SK-N-SH treated with all-trans-retinoic acid at 6 μM for 48 hours (cell line): ENCODE results near the gene CRABP2.

Experiments
- ATAC-seq: fragments of 200-7000 bp; cut with Tn5 transposase; 3 replicates; pipeline ENCODE4 v1.9.1; 2020; ENCODE audit warnings: mild to moderate bottlenecking, moderate library complexity
- ARNTL ChIP-seq: fragments of 450-650 bp; formaldehyde crosslinking; IDR thresholded peaks from 2 replicates; pipeline ENCODE4 v1.5.0; 2020; ENCODE audit warnings: low read depth, mild to moderate bottlenecking, moderate library complexity, borderline replicate concordance
- BACH2 ChIP-seq: fragments of 250-450 bp; sonication (Bioruptor Pico); IDR thresholded peaks from 2 replicates; pipeline ENCODE4 v1.9.0; 2021; ENCODE audit warnings: mild to moderate bottlenecking, borderline replicate concordance
- CSDC2 ChIP-seq: fragments of 250-450 bp; sonication (Bioruptor Pico); IDR thresholded peaks from 2 replicates; pipeline ENCODE4 v1.5.0; 2020; ENCODE audit warnings: mild to moderate bottlenecking, moderate library complexity
- ESRRG ChIP-seq: fragments of 250-450 bp; sonication (Bioruptor Pico); IDR thresholded peaks from 2 replicates; pipeline ENCODE4 v1.6.1; 2021; ENCODE audit warnings: mild to moderate bottlenecking
- GLIS3 ChIP-seq: fragments of 250-450 bp; sonication (Bioruptor Pico); IDR thresholded peaks from 2 replicates; pipeline ENCODE4 v1.5.0; 2020; ENCODE audit warnings: mild to moderate bottlenecking, moderate library complexity
- ISL1 ChIP-seq: fragments of 250-450 bp; sonication (Bioruptor Pico); IDR thresholded peaks from 2 replicates; pipeline ENCODE4 v2.1.2; 2022; ENCODE audit warnings: mild to moderate bottlenecking, moderate library complexity
- PATZ1 ChIP-seq: fragments of 250-450 bp; sonication (Bioruptor Pico); IDR thresholded peaks from 2 replicates; pipeline ENCODE4 v1.8.0; 2020; ENCODE audit warnings: mild to moderate bottlenecking, moderate library complexity, borderline replicate concordance
- POU6F1 ChIP-seq: fragments of 250-450 bp; sonication (Bioruptor Pico); IDR thresholded peaks from 2 replicates; pipeline ENCODE4 v1.8.0; 2021; ENCODE audit warnings: low read depth, mild to moderate bottlenecking, moderate library complexity, borderline replicate concordance
- PPARA ChIP-seq: fragments of 250-450 bp; sonication (Bioruptor Pico); IDR thresholded peaks from 2 replicates; pipeline ENCODE4 v1.5.0; 2020; ENCODE audit warnings: mild to moderate bottlenecking, borderline replicate concordance
- SNAI2 ChIP-seq: fragments of 250-450 bp; sonication (Bioruptor Pico); IDR thresholded peaks from 2 replicates; pipeline ENCODE4 v1.5.0; 2020; ENCODE audit warnings: mild to moderate bottlenecking, moderate library complexity
- TCF4 ChIP-seq: fragments of 250-450 bp; sonication (Bioruptor Pico); IDR thresholded peaks from 2 replicates; pipeline ENCODE4 v1.8.0; 2021; ENCODE audit warnings: mild to moderate bottlenecking, moderate library complexity, borderline replicate concordance
- TOX ChIP-seq: fragments of 250-450 bp; sonication (Bioruptor Pico); IDR thresholded peaks from 2 replicates; pipeline ENCODE4 v1.8.0; 2021; ENCODE audit warnings: mild to moderate bottlenecking, moderate library complexity, borderline replicate concordance
- TSHZ2 ChIP-seq: fragments of 250-450 bp; sonication (Bioruptor Pico); IDR thresholded peaks from 2 replicates; pipeline ENCODE4 v1.5.0; 2020; ENCODE audit warnings: mild to moderate bottlenecking, moderate library complexity
- ZC3H10 ChIP-seq: fragments of 250-450 bp; sonication (Bioruptor Pico); IDR thresholded peaks from 2 replicates; pipeline ENCODE4 v1.5.1; 2021; ENCODE audit warnings: mild to moderate bottlenecking, moderate library complexity
- ZFP3 ChIP-seq: fragments of 250-450 bp; sonication (Bioruptor Pico); IDR thresholded peaks from 2 replicates; pipeline ENCODE4 v1.5.0; 2020; ENCODE audit warnings: mild to moderate bottlenecking, moderate library complexity
- ZNF565 ChIP-seq: fragments of 450-650 bp; formaldehyde crosslinking; conservative IDR thresholded peaks from 2 replicates; pipeline ENCODE4 v1.5.0; 2020; ENCODE audit warnings: low read depth, mild to moderate bottlenecking, moderate library complexity
- ZNF70 ChIP-seq: fragments of 450-650 bp; formaldehyde crosslinking; IDR thresholded peaks from 2 replicates; pipeline ENCODE4 v1.5.0; 2020; ENCODE audit warnings: mild to moderate bottlenecking, moderate library complexity
- ZNF8 ChIP-seq: fragments of 450-650 bp; formaldehyde crosslinking; IDR thresholded peaks from 2 replicates; pipeline ENCODE4 v1.5.0; 2020; ENCODE audit warnings: mild to moderate bottlenecking, moderate library complexity
- TF ChIP-seq, protein P1 (sequence below): fragments of 250-450 bp; sonication (Bioruptor Pico); IDR thresholded peaks from 2 replicates; pipeline ENCODE4 v1.5.1; 2020; ENCODE audit warnings: low read depth, mild to moderate bottlenecking, moderate library complexity
- TF ChIP-seq, protein P2 (sequence below): fragments of 250-450 bp; sonication (Bioruptor Pico); IDR thresholded peaks from 2 replicates; pipeline ENCODE4 v1.5.1; 2021; ENCODE audit warnings: mild to moderate bottlenecking, moderate library complexity

Gene CRABP2

DNA sequence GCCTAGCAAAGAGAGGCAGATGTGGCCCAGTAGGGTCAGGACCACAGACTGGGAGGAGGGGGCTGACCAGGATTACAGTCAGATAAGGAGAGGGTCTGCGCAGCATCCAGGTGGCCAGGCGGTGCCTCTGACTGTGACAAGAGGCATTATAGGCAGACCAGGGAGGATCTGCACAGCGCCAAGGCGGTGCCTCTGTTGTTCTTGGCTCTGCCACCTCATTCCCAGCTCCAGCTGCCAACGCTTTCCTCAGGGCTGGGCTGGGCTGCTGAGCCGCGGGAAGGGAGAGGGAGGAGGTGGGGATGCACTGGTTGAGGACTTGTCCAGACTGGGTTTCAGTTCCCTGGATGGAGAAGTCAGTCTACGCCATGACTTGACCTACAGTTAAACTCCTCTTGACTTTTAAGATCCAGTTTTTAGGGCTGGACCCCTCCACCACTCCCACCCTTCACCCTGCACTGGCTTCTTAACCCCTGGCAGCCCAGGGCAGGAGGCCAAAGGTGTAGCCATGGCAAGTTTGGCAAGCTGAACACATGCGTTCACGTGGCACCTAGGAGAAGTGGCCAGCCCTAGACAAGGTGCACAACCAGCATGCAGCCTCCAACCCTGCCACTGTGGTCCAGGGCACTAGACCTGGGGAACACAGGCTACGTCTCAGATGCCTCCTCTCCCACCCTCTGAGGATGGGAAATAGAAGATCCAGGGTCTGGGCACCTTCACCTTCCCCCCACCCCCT lies 4.5 kb upstream of the CRABP2 start:
- 0 out of 2 replicates have a peak, but pooled peaks have one; percentile 22 for TF ChIP-seq ZNF8 (CRISPR knock-in tag)
- TF ChIP-seq SNAI2 (CRISPR knock-in tag) = no peak
- TF ChIP-seq PPARA (CRISPR knock-in tag) = no peak
- TF ChIP-seq ESRRG (CRISPR knock-in tag) = no peak
- TF ChIP-seq CSDC2 (CRISPR knock-in tag) = 0 out of 2 replicates have a peak, but pooled peaks have one; percentile 11
- no peak for TF ChIP-seq ARNTL (CRISPR knock-in tag)
- TF ChIP-seq TCF4 = peak; percentile 95
- no peak for TF ChIP-seq ISL1
- peak; percentile 92 for TF ChIP-seq TSHZ2
- peak; percentile 82; the same call in 1 of the 2 replicates for TF ChIP-seq GLIS3 (CRISPR knock-in tag)
- TF ChIP-seq POU6F1 (CRISPR knock-in tag) = no peak
- peak; percentile 44; the same call in 1 of the 2 replicates for TF ChIP-seq ZFP3 (CRISPR knock-in tag)
- TF ChIP-seq ZNF70 (CRISPR knock-in tag) = peak; percentile 66
- TF ChIP-seq ZC3H10 (CRISPR knock-in tag) = no peak
- no peak for TF ChIP-seq ZNF565 (CRISPR knock-in tag)
- TF ChIP-seq, all 23 proteins: peak for 7
- ATAC-seq = peak; percentile 72

DNA sequence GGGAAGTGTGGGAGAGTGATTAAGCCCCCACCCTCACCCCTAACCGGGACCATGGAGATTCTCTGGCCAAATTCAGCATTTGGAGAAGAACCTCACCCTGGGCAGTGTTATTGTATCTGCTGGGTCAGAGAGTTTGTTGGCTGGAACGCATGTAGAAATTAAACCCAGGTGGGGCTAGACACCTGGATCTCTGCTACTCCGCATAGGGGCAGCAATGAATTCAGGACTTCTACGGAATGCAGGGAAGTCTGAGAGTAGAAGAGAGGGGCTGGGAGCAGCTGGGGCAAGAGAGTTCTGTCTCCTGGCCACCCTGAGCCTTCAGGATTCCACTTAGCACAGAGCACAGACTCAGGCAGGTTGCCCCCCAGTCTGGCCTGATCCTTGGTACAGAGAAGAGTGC lies 3.6 kb upstream of the CRABP2 start:
- no peak for TF ChIP-seq ZFP3 (CRISPR knock-in tag)
- TF ChIP-seq TCF4 = no peak
- no peak for TF ChIP-seq CSDC2 (CRISPR knock-in tag)
- TF ChIP-seq TOX (CRISPR knock-in tag) = no peak
- no peak for TF ChIP-seq ZNF70 (CRISPR knock-in tag)
- no peak for TF ChIP-seq ARNTL (CRISPR knock-in tag)
- TF ChIP-seq, protein P1, sequence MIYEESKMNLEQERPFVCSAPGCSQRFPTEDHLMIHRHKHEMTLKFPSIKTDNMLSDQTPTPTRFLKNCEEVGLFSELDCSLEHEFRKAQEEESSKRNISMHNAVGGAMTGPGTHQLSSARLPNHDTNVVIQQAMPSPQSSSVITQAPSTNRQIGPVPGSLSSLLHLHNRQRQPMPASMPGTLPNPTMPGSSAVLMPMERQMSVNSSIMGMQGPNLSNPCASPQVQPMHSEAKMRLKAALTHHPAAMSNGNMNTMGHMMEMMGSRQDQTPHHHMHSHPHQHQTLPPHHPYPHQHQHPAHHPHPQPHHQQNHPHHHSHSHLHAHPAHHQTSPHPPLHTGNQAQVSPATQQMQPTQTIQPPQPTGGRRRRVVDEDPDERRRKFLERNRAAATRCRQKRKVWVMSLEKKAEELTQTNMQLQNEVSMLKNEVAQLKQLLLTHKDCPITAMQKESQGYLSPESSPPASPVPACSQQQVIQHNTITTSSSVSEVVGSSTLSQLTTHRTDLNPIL = no peak
- no peak for TF ChIP-seq BACH2 (CRISPR knock-in tag)
- no peak for TF ChIP-seq SNAI2 (CRISPR knock-in tag)
- TF ChIP-seq POU6F1 (CRISPR knock-in tag) = no peak
- TF ChIP-seq GLIS3 (CRISPR knock-in tag) = no peak
- TF ChIP-seq ISL1 = no peak
- TF ChIP-seq, protein P2, sequence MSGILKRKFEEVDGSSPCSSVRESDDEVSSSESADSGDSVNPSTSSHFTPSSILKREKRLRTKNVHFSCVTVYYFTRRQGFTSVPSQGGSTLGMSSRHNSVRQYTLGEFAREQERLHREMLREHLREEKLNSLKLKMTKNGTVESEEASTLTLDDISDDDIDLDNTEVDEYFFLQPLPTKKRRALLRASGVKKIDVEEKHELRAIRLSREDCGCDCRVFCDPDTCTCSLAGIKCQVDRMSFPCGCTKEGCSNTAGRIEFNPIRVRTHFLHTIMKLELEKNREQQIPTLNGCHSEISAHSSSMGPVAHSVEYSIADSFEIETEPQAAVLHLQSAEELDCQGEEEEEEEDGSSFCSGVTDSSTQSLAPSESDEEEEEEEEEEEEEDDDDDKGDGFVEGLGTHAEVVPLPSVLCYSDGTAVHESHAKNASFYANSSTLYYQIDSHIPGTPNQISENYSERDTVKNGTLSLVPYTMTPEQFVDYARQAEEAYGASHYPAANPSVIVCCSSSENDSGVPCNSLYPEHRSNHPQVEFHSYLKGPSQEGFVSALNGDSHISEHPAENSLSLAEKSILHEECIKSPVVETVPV = no peak
- TF ChIP-seq PATZ1 (CRISPR knock-in tag) = no peak
- ATAC-seq = no peak
